BE2C (cell line): ENCODE results near the gene PDIA6.
A peak's percentile ranks its signal among the peaks of the same experiment; 100 is the strongest.

Source experiments
- DNase-seq: peaks from one replicate; pipeline ENCODE4 v3.0.0-alpha.2; 2020
- H3K27me3 ChIP-seq: fragments of 250-450 bp; sonication (Bioruptor Pico); 2 replicates; pipeline ENCODE4 v1.5.1; 2020; ENCODE audit warnings: mild to moderate bottlenecking
- H3K36me3 ChIP-seq: fragments of 250-450 bp; sonication (Bioruptor Pico); 2 replicates; pipeline ENCODE4 v1.5.1; 2020; ENCODE audit warnings: mild to moderate bottlenecking
- H3K4me1 ChIP-seq: fragments of 250-450 bp; sonication (Bioruptor Pico); 2 replicates; pipeline ENCODE4 v1.5.1; 2020
- H3K4me3 ChIP-seq: 2 replicates; pipeline ENCODE4 v1.5.1; 2011; ENCODE audit warnings: low read depth, low read length
- H3K9me3 ChIP-seq: fragments of 250-450 bp; sonication (Bioruptor Pico); 2 replicates; pipeline ENCODE4 v1.5.1; 2020
- CTCF ChIP-seq: IDR thresholded peaks from 2 replicates; pipeline ENCODE4 v1.5.1; 2012; ENCODE audit warnings: mild to moderate bottlenecking, low read depth, low read length

The PDIA6 gene

GRCh38 chr2:10775021-10775780 is 37.4 kb downstream of the PDIA6 start:
- H3K9me3 ChIP-seq: no peaks in the 10 kb centered on the region
- peaks cover 17% of the 10 kb centered on the region for H3K36me3 ChIP-seq
- H3K27me3 ChIP-seq: no peaks in the 10 kb centered on the region
- no peak overlapping the region for H3K4me3 ChIP-seq
- peaks cover 4% of the 10 kb centered on the region; the same call in 1 of the 2 replicates for H3K4me1 ChIP-seq
- no peak for TF ChIP-seq CTCF
- DNase-seq: no peak

- no peak for TF ChIP-seq CTCF
- H3K4me1 ChIP-seq: peaks cover 4% of the 10 kb centered on the region; the same call in 1 of the 2 replicates
- peak; percentile 19 for DNase-seq
- no peak overlapping the region for H3K4me3 ChIP-seq
- H3K9me3 ChIP-seq: no peaks in the 10 kb centered on the region
- H3K27me3 ChIP-seq: no peaks in the 10 kb centered on the region
- H3K36me3 ChIP-seq: peaks cover 12% of the 10 kb centered on the region
These were observed 38.2 kb downstream of the PDIA6 start for GRCh38 chr2:10774394-10774793.

GRCh38 chr2:10773821-10774341 is 38.7 kb downstream of the PDIA6 start:
- no peaks in the 10 kb centered on the region for H3K27me3 ChIP-seq
- H3K4me1 ChIP-seq: peaks cover 4% of the 10 kb centered on the region; the same call in 1 of the 2 replicates
- peaks cover 12% of the 10 kb centered on the region for H3K36me3 ChIP-seq
- TF ChIP-seq CTCF: no peak
- no peak overlapping the region for H3K4me3 ChIP-seq
- peak; percentile 8 for DNase-seq
- H3K9me3 ChIP-seq: no peaks in the 10 kb centered on the region

- no peak overlapping the region for H3K4me3 ChIP-seq
- no peaks in the 10 kb centered on the region for H3K9me3 ChIP-seq
- DNase-seq: no peak
- no peak for TF ChIP-seq CTCF
- peaks cover 4% of the 10 kb centered on the region; the same call in 1 of the 2 replicates for H3K4me1 ChIP-seq
- H3K36me3 ChIP-seq: peaks cover 12% of the 10 kb centered on the region
- no peaks in the 10 kb centered on the region for H3K27me3 ChIP-seq
These were observed 39.7 kb downstream of the PDIA6 start for GRCh38 chr2:10772868-10773215.

- Histone ChIP-seq H3K27me3 (no peaks in the 10 kb centered on the region), H3K36me3 (peaks cover 8% of the 10 kb centered on the region; the same call in 1 of the 2 replicates), H3K9me3 (no peaks in the 10 kb centered on the region), H3K4me3 (no peak overlapping the region), H3K4me1 (peaks cover 4% of the 10 kb centered on the region; the same call in 1 of the 2 replicates)
- TF ChIP-seq CTCF: no peak
- DNase-seq: peak; percentile 5
These were observed 40.3 kb downstream of the PDIA6 start for GRCh38 chr2:10772201-10772867.
